Neural cell (in vitro differentiated cells): ENCODE measurements around the gene MLKL. TPM values are rescaled to one million over a fixed set of nuclear protein-coding genes. Genes with fewer than 3 reads are reported as not detected.

Experiments used
- H2AFZ ChIP-seq: fragments of 200-600, 300-800 bp; sonication (generic), shearing (Covaris generic); 2 replicates; pipeline ENCODE4 v1.6.0; 2014; ENCODE audit warnings: low read depth, mild to moderate bottlenecking, antibody characterized with exemption, low read length, moderate library complexity
- H3F3A ChIP-seq: fragments of 200-600 bp; shearing (Covaris generic); 2 replicates; pipeline ENCODE4 v1.6.1; 2016; ENCODE audit warnings: mild to moderate bottlenecking, moderate library complexity, mixed read lengths, antibody characterized with exemption, low read length; ENCODE audit not compliant: insufficient read depth, poor library complexity, severe bottlenecking
- H3K27ac ChIP-seq: fragments of 200-600, 300-800 bp; sonication (generic), shearing (Covaris generic); 2 replicates; pipeline ENCODE4 v1.5.1; 2014; ENCODE audit warnings: mild to moderate bottlenecking, low read length, moderate library complexity
- H3K27me3 ChIP-seq: fragments of 300-800, 200-600 bp; sonication (generic), shearing (Covaris generic); 2 replicates; pipeline ENCODE4 v1.6.0; 2014; ENCODE audit warnings: mild to moderate bottlenecking, low read depth, low read length, moderate library complexity; ENCODE audit not compliant: insufficient read depth
- H3K36me3 ChIP-seq: fragments of 300-800, 200-600 bp; sonication (generic), shearing (Covaris generic); 2 replicates; pipeline ENCODE4 v1.5.1; 2014; ENCODE audit warnings: mild to moderate bottlenecking, antibody characterized with exemption, low read length, moderate library complexity; ENCODE audit not compliant: insufficient read depth
- H3K4me2 ChIP-seq: fragments of 300-800, 200-600 bp; sonication (generic), shearing (Covaris generic); 2 replicates; pipeline ENCODE4 v1.6.0; 2014; ENCODE audit warnings: mild to moderate bottlenecking, low read length
- H3K4me3 ChIP-seq: fragments of 300-800, 200-600 bp; sonication (generic), shearing (Covaris generic); 2 replicates; pipeline ENCODE4 v1.5.1; 2014; ENCODE audit warnings: mild to moderate bottlenecking, low read length, moderate library complexity
- H3K79me2 ChIP-seq: fragments of 200-600 bp; shearing (Covaris generic); replicated peaks from 2 replicates; pipeline ENCODE4 v1.6.0; 2014; ENCODE audit warnings: mild to moderate bottlenecking, low read length, moderate library complexity; ENCODE audit not compliant: insufficient read depth
- H3K9ac ChIP-seq: fragments of 300-800, 200-600 bp; sonication (generic), shearing (Covaris generic); 2 replicates; pipeline ENCODE4 v1.6.1; 2016; ENCODE audit warnings: mild to moderate bottlenecking, low read length, mixed read lengths
- H3K9me2 ChIP-seq: fragments of 200-600 bp; shearing (Covaris generic); 2 replicates; pipeline ENCODE4 v1.6.1; 2016; ENCODE audit warnings: mild to moderate bottlenecking, low read length, mixed read lengths; ENCODE audit not compliant: insufficient read depth
- H3K9me3 ChIP-seq: fragments of 200-600, 300-800 bp; sonication (generic), shearing (Covaris generic); 2 replicates; pipeline ENCODE4 v1.6.1; 2016; ENCODE audit warnings: mild to moderate bottlenecking, mixed run types, low read length, moderate library complexity, mixed read lengths
- H4K20me1 ChIP-seq: fragments of 200-600 bp; shearing (Covaris generic); 2 replicates; pipeline ENCODE4 v1.6.1; 2016; ENCODE audit warnings: mild to moderate bottlenecking, mixed run types; ENCODE audit not compliant: insufficient read depth
- EP300 ChIP-seq: fragments of 450-650 bp; conservative IDR thresholded peaks from 2 replicates; pipeline ENCODE4 v1.6.1; 2014; ENCODE audit warnings: antibody characterized with exemption, mild to moderate bottlenecking, moderate library complexity; ENCODE audit not compliant: poor library complexity, severe bottlenecking
- EZH2 ChIP-seq: fragments of 200-600, 300-800 bp; shearing (Covaris generic), sonication (generic); IDR thresholded peaks from 2 replicates; pipeline ENCODE4 v1.6.1; 2014; ENCODE audit warnings: antibody characterized with exemption, low read length, borderline replicate concordance, mild to moderate bottlenecking; ENCODE audit not compliant: insufficient read depth, poor library complexity, severe bottlenecking
- MXI1 ChIP-seq: fragments of 450-650 bp; conservative IDR thresholded peaks from 2 replicates; pipeline ENCODE4 v1.6.1; 2014; ENCODE audit warnings: antibody characterized with exemption, mild to moderate bottlenecking; ENCODE audit not compliant: poor library complexity, severe bottlenecking
- POLR2AphosphoS5 ChIP-seq: IDR thresholded peaks from 2 replicates; pipeline ENCODE4 v1.6.1; 2012
- RAD21 ChIP-seq: fragments of 450-650 bp; conservative IDR thresholded peaks from 2 replicates; pipeline ENCODE4 v1.6.1; 2014; ENCODE audit warnings: antibody characterized with exemption, mild to moderate bottlenecking, moderate library complexity
- SMC3 ChIP-seq: fragments of 450-650 bp; conservative IDR thresholded peaks from 2 replicates; pipeline ENCODE4 v1.6.1; 2014; ENCODE audit warnings: antibody characterized with exemption, mild to moderate bottlenecking, moderate library complexity; ENCODE audit not compliant: poor library complexity
- TAF1 ChIP-seq: IDR thresholded peaks from 2 replicates; pipeline ENCODE4 v1.6.1; 2012; ENCODE audit warnings: low read depth
- polyA plus RNA-seq: library from polyadenylated mRNA; depleted of rRNA; stranded (reverse); fragments of >200 nt; gene quantifications from 2 replicates; pipeline ENCODE4 v1.2.3, GENCODE V29; 2014
- TF ChIP-seq, protein P1 (sequence below): IDR thresholded peaks from 2 replicates; pipeline ENCODE4 v1.6.1; 2012; ENCODE audit warnings: borderline replicate concordance
- TF ChIP-seq, protein P2 (sequence below): fragments of 450-650 bp; IDR thresholded peaks from 2 replicates; pipeline ENCODE4 v1.5.1; 2014; ENCODE audit warnings: antibody characterized with exemption, mild to moderate bottlenecking, moderate library complexity; ENCODE audit not compliant: poor library complexity, severe bottlenecking

Gene MLKL
- polyA plus RNA-seq, 1 donor from 2014 or later, result not detected

DNA sequence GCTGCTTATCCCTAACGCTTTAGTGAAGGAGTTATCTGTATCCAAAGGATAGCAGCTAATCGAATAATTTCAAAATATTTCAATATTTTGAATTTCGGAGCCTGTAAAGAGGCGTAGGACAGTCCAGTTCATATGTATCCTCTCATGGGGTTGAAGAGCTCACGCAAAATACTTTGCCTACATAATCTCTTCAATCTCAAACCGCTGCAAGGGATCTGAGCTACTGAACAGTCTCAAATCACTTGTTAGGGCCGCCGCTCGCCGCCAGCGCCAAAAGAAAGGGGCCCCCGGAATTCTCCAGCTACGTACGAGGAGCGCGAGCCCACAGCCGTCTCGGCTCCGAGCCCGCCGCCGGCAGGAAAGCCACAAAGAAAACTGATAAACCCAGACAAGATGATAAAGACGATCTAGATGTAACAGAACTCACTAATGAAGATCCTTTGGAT is 33.4 kb downstream of the MLKL start:
- TF ChIP-seq, protein P1, sequence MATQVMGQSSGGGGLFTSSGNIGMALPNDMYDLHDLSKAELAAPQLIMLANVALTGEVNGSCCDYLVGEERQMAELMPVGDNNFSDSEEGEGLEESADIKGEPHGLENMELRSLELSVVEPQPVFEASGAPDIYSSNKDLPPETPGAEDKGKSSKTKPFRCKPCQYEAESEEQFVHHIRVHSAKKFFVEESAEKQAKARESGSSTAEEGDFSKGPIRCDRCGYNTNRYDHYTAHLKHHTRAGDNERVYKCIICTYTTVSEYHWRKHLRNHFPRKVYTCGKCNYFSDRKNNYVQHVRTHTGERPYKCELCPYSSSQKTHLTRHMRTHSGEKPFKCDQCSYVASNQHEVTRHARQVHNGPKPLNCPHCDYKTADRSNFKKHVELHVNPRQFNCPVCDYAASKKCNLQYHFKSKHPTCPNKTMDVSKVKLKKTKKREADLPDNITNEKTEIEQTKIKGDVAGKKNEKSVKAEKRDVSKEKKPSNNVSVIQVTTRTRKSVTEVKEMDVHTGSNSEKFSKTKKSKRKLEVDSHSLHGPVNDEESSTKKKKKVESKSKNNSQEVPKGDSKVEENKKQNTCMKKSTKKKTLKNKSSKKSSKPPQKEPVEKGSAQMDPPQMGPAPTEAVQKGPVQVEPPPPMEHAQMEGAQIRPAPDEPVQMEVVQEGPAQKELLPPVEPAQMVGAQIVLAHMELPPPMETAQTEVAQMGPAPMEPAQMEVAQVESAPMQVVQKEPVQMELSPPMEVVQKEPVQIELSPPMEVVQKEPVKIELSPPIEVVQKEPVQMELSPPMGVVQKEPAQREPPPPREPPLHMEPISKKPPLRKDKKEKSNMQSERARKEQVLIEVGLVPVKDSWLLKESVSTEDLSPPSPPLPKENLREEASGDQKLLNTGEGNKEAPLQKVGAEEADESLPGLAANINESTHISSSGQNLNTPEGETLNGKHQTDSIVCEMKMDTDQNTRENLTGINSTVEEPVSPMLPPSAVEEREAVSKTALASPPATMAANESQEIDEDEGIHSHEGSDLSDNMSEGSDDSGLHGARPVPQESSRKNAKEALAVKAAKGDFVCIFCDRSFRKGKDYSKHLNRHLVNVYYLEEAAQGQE, result no peak
- TF ChIP-seq, protein P2, sequence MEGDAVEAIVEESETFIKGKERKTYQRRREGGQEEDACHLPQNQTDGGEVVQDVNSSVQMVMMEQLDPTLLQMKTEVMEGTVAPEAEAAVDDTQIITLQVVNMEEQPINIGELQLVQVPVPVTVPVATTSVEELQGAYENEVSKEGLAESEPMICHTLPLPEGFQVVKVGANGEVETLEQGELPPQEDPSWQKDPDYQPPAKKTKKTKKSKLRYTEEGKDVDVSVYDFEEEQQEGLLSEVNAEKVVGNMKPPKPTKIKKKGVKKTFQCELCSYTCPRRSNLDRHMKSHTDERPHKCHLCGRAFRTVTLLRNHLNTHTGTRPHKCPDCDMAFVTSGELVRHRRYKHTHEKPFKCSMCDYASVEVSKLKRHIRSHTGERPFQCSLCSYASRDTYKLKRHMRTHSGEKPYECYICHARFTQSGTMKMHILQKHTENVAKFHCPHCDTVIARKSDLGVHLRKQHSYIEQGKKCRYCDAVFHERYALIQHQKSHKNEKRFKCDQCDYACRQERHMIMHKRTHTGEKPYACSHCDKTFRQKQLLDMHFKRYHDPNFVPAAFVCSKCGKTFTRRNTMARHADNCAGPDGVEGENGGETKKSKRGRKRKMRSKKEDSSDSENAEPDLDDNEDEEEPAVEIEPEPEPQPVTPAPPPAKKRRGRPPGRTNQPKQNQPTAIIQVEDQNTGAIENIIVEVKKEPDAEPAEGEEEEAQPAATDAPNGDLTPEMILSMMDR, result no peak
- TF ChIP-seq POLR2AphosphoS5, result no peak
- TF ChIP-seq RAD21, result no peak
- no peak for TF ChIP-seq MXI1
- no peak for TF ChIP-seq TAF1
- no peak for TF ChIP-seq EZH2
- TF ChIP-seq SMC3, result no peak
- TF ChIP-seq EP300, result no peak
- H3K27ac ChIP-seq, result no peak overlapping the region
- H3K9ac ChIP-seq, result no peak overlapping the region

DNA sequence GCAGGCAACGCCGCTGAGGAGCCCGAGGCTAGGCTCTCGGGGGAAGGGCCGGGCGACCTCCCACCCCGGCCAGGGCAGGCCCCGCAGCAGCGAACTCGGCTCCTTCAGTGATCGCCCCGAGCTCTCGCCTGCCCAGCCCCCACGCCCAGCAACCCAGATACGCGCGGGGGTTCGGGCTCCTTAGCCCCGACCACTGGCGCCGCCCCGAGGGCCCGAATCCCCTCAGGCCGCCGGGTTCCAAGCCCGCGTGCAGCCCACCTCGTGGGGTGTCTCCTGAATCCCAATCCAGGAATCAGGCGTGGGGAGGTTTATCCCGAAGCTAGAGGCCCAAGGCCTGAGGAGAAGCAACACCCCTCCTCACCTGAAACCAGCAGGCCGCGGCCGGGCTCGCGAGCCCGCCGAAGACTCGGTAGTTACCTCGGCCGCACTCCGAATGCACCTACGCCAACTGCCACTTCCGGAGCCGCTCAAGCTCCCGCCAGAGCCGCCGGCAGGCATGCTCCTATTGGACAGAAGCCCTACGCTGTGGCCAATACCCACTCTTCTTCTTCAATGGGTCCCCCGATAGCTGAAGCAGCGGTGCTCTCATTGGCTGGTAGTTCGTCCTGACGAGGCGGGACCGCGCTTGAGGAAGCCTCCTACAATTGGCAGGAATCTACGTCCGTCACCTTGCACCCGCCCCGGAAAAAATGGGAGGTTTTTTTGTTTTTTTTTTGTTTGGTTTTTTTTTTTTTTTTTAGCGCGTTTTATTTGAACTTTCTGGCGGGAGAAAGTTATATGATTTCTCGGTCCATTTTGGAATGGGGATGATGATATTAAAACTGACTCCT is 34.0 kb downstream of the MLKL start, which contains the start of gene RFWD3:
Gene RFWD3 (minus strand): TSS at position 453 of the 830 bp plus-strand sequence. CDS start 5,428 bp downstream, outside the sequence.
- Histone ChIP-seq H3F3A (no peaks in the 10 kb centered on the region), H3K9ac (peak within 1 kb of the TSS; percentile 68), H3K9me2 (no peaks in the 10 kb centered on the region), H4K20me1 (no peaks in the 10 kb centered on the region), H3K4me3 (peak within 1 kb of the TSS; percentile 88), H3K27me3 (no peaks in the 10 kb centered on the region), H2AFZ (peak within 1 kb of the TSS; percentile 79), H3K36me3 (no peaks in the 10 kb centered on the region), H3K79me2 (peaks cover 16% of the 10 kb centered on the region), H3K4me2 (peak within 1 kb of the TSS; percentile 86), H3K27ac (peak within 1 kb of the TSS; percentile 24), H3K9me3 (no peaks in the 10 kb centered on the region)
- TF ChIP-seq, protein P2, result no peak
- TF ChIP-seq TAF1 (peak; percentile 60), RAD21 (no peak), EZH2 (no peak), EP300 (no peak), SMC3 (no peak), POLR2AphosphoS5 (peak; percentile 64), MXI1 (peak; percentile 98)
- TF ChIP-seq, protein P1, result peak; percentile 70

More for the DNA sequence above, 33.4 kb downstream of the MLKL start:
- H3K27me3 ChIP-seq, result no peaks in the 10 kb centered on the region
- no peaks in the 10 kb centered on the region for H3K9me2 ChIP-seq
- no peaks in the 10 kb centered on the region for H3K36me3 ChIP-seq
- H3F3A ChIP-seq, result no peaks in the 10 kb centered on the region
- H3K9me3 ChIP-seq, result no peaks in the 10 kb centered on the region
- H3K79me2 ChIP-seq, result peaks cover 16% of the 10 kb centered on the region
- H3K4me3 ChIP-seq, result peak overlapping the region; percentile 88
- H4K20me1 ChIP-seq, result no peaks in the 10 kb centered on the region
- H3K4me2 ChIP-seq, result peak overlapping the region; percentile 53
- H2AFZ ChIP-seq, result peak overlapping the region; percentile 79
